AG04450 (cell line): ENCODE measurements around the gene VRTN. TPM values are rescaled to one million over a fixed set of nuclear protein-coding genes. Genes with fewer than 3 reads are reported as not detected.
A peak's percentile ranks its signal among the peaks of the same experiment; 100 is the strongest.

Source experiments
- CTCF ChIA-PET: fragments of 300-600, 350-600 bp; formaldehyde crosslinking; extraction: SDS; loops from one replicate; lab custom pipeline; 2022; ENCODE audit warnings: antibody characterized with exemption, inconsistent platforms; lab: Charles Lee
- POLR2A ChIA-PET: fragments of 350-600 bp; formaldehyde crosslinking; extraction: SDS; loops from one replicate; lab custom pipeline; 2021; ENCODE audit warnings: antibody characterized with exemption, inconsistent platforms; lab: Yijun Ruan, JAX
- DNase-seq: peaks from one replicate; pipeline ENCODE4 v3.0.0-alpha.2; 2011; ENCODE audit warnings: low read depth, low spot score
- H3K27ac ChIP-seq: one replicate; pipeline ENCODE4 v1.5.1; 2012; ENCODE audit warnings: low read depth, low read length, control low read depth
- H3K27me3 ChIP-seq: one replicate; pipeline ENCODE4 v1.6.0; 2012; ENCODE audit warnings: low read length; ENCODE audit not compliant: control insufficient read depth, insufficient read depth
- H3K4me3 ChIP-seq: 2 replicates; pipeline ENCODE4 v1.5.1; 2011; ENCODE audit warnings: mild to moderate bottlenecking, low read depth, low read length, control low read depth
- H3K9me3 ChIP-seq: 2 replicates; pipeline ENCODE4 v1.5.1; 2012; ENCODE audit warnings: low read length; ENCODE audit not compliant: control insufficient read depth, insufficient read depth
- polyA plus RNA-seq: library from polyadenylated mRNA; depleted of rRNA; stranded (reverse); fragments of >200 nt; gene quantifications from 2 replicates; pipeline ENCODE4 v1.2.3, GENCODE V29; 2011
- TF ChIP-seq, protein P1 (sequence below): IDR thresholded peaks from 2 replicates; pipeline ENCODE4 v1.5.1; 2011; ENCODE audit warnings: low read depth, low read length, control low read depth, inconsistent platforms

The VRTN gene
- polyA plus RNA-seq, 1 experiment, result not detected

DNA sequence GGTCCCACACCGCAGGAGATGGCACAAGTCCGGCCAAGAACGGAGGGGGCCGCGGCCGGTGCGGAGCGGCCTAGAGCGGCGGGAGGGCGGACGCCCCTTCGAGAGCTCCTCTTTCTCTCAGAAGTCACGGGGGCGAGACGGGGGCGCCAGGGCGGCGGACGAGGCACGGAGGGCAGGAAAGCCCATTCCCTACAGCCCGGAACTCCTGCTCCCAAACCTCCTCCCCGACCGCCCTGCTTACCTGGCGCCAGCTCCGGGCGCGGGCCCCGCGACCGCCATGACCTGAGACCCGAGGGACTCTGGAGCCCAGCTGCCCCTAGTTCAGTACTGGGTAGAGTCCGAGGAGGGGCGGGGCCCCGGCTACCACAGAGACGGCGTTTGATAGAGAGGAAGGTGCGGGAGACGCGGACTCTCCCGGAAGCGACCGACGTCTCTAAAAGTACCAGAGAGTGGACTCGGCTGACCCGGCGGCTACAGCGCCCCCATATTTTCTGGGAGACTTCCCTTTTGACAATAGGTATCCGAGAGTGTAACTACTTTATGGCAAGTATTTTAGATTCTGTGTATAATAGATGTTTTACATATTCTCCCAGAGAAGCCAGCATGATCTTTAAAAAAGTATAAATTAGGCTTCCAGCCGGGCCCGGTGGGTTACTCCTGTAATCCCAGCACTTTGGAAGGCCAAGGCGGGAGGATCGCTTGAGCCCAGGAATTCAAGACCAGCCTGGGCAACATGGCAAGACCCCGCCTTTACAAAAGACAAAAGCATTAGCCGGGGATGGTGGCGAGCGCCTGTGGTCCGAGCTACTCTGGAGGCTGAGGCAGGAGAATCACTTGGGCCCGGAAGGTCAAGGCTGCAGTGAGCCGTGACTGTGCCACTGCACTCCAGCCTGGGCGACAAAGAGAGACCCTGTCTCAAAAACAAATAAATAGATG lies 45.4 kb upstream of the VRTN start, which contains the start of gene ABCD4:
Gene ABCD4, minus strand, starts transcription at position 301 of the 936 bp plus-strand sequence. Its CDS starts 22 bp downstream, at position 279.
- peak within 1 kb of the TSS; percentile 47 for H3K27ac ChIP-seq
- ChIA-PET CTCF (interaction anchor here (0.6 to 1.7 kb wide), 8 partner anchors 8 to 36 kb away, joined by 3 to 8 read pairs (median 4); no protein-coding TSS in a partner anchor), POLR2A (interaction anchor here (0.6 to 0.7 kb wide), 2 partner anchors 8 to 25 kb away, joined by 3 read pairs; no protein-coding TSS in a partner anchor)
- peak within 1 kb of the TSS; percentile 87 for H3K4me3 ChIP-seq
- H3K27me3 ChIP-seq, result no peaks in the 10 kb centered on the region
- peaks cover 4% of the 10 kb centered on the region; the same call in 1 of the 2 replicates for H3K9me3 ChIP-seq
- DNase-seq, result peak; percentile 65
- TF ChIP-seq, protein P1, sequence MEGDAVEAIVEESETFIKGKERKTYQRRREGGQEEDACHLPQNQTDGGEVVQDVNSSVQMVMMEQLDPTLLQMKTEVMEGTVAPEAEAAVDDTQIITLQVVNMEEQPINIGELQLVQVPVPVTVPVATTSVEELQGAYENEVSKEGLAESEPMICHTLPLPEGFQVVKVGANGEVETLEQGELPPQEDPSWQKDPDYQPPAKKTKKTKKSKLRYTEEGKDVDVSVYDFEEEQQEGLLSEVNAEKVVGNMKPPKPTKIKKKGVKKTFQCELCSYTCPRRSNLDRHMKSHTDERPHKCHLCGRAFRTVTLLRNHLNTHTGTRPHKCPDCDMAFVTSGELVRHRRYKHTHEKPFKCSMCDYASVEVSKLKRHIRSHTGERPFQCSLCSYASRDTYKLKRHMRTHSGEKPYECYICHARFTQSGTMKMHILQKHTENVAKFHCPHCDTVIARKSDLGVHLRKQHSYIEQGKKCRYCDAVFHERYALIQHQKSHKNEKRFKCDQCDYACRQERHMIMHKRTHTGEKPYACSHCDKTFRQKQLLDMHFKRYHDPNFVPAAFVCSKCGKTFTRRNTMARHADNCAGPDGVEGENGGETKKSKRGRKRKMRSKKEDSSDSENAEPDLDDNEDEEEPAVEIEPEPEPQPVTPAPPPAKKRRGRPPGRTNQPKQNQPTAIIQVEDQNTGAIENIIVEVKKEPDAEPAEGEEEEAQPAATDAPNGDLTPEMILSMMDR, result peak; percentile 48

DNA sequence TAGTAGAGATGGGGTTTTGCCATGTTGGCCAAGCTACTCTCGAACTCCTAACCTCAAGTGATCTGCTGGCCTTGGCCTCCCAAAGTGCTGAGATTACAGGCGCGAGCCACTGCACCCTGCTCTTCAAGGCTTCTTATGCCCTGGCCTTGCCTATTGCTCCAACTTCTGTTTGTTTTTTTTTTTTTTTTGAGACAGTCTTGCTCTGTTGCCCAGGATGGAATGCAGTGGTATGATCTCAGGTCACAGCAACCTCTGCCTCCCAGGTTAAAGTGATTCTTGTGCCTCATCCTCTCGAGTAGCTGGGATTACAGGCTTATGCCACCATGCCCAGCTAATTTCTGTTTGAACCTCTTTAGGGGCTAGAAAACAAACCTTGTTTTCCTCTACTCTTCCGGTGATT lies 39.6 kb upstream of the VRTN start:
- ChIA-PET CTCF (interaction anchor here (1.5 kb wide), 1 partner anchor 14 kb away, joined by 5 read pairs; no protein-coding TSS in a partner anchor), POLR2A (no interaction called here)
- H3K27me3 ChIP-seq, result peaks cover 5% of the 10 kb centered on the region
- TF ChIP-seq, protein P1, result no peak
- H3K4me3 ChIP-seq, result no peak overlapping the region
- no peaks in the 10 kb centered on the region for H3K9me3 ChIP-seq
- no peak overlapping the region for H3K27ac ChIP-seq
- no peak for DNase-seq

DNA sequence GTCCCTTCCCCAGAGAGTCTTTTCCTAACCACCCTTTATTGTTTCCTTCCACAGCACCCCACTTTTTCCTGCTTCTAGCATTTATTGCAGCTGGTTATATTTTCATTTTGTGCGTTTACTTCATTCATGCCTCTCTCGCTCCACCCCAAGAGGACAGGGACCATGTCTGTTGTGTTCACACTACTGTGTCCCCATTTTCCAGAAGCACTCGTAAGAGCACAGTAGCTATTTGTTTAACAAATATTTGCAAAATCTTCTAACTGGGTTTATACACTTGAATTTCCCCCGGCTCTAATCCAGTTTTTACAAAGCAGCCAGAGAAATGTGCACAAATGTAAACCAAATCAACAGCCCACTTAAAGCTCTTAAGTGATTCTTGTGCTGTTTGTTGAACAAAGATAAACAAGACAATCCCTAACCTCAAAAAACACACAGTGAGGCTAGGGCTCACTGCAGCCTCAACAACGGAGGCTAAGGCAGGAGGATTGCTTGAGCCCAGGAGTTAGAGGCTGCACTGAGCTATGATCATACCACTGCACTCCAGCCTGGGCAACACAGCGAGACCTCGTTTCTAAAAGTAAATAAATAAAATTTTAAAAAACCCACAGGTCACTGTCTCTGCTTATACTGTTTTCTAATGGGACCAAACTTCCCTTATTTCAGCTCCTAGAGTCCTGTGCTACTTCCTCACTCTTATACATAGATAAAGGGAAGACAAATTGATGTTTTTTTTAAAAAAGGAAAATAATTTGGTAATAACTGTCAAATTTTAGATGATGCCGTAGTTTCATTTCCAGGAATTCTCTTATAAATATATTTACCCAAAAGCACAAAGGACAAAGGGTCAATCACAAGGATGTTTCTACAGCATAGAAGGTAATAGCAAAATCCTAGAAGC lies 38.9 kb upstream of the VRTN start:
- CTCF ChIA-PET, result interaction anchor here (0.5 to 1.5 kb wide), 2 partner anchors 15 to 40 kb away, joined by 3 to 5 read pairs; no protein-coding TSS in a partner anchor

DNA sequence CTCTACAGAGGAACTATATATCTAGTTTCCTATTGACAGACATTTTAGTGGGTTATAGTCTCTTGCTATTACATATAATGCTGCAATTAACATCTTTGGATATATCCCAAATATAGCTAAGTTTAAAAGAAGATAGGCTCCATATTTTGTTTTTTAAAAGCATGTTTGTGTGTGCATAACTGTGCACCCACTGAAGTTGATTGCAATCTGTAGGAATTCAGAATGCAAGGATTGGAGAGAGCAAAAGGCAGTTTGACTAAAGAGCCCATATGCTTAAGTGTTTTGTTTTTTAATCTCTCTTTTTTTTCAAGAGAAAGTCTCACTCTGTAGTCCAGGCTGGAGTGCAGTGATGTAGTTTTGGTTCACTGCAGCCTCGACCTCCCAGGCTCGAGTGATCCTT lies 36.1 kb upstream of the VRTN start:
- H3K27me3 ChIP-seq, result peaks cover 9% of the 10 kb centered on the region
- POLR2A ChIA-PET, result interaction anchor here (1.3 kb wide), 1 partner anchor 10 kb away, joined by 3 read pairs; the partner anchor contains the start of gene ABCD4
- no peak overlapping the region for H3K4me3 ChIP-seq
- CTCF ChIA-PET, result no interaction called here
- H3K9me3 ChIP-seq, result no peaks in the 10 kb centered on the region
- TF ChIP-seq, protein P1, result no peak
- DNase-seq, result no peak
- no peak overlapping the region for H3K27ac ChIP-seq

More for the DNA sequence above, 38.9 kb upstream of the VRTN start:
- Histone ChIP-seq H3K4me3 (no peak overlapping the region), H3K27ac (no peak overlapping the region), H3K9me3 (no peaks in the 10 kb centered on the region), H3K27me3 (peaks cover 5% of the 10 kb centered on the region)
- POLR2A ChIA-PET, result no interaction called here
- TF ChIP-seq, protein P1, result no peak
- DNase-seq, result no peak
